ENCODE measurements around the gene PARD3.

- TF ChIP-seq RFX5 (IDR thresholded peaks at IDR 0.05) (no peak), PHF8 (IDR thresholded peaks at IDR 0.05; ENCODE audit: borderline replicate concordance, low read depth) (no peak), CTCF (IDR thresholded peaks at IDR 0.05) (no peak), ZC3H11A (IDR thresholded peaks at IDR 0.05) (no peak), POLR2A (IDR thresholded peaks at IDR 0.05; ENCODE audit: low read length) (no peak), ZSCAN20 (CRISPR knock-in tag; IDR thresholded peaks at IDR 0.05) (no peak), CEBPB (IDR thresholded peaks at IDR 0.05) (no peak)
Measured at GRCh38 chr10:34294137-34294536, 521.0 kb downstream of the PARD3 start.

Measured in A549 (cell line).